IPS-15b (cell line): ENCODE data around the gene TAS2R43.
"Not testable (repeated sequence)": the region's sequence is repeated elsewhere in the genome, so short reads cannot be mapped to it uniquely, and the experiment has no call there.

Source experiments
- H3K27me3 ChIP-seq: one replicate; pipeline ENCODE4 v1.6.1; 2013; ENCODE audit warnings: low read length; ENCODE audit not compliant: control insufficient read depth, insufficient read depth
- H3K36me3 ChIP-seq: one replicate; pipeline ENCODE4 v1.6.1; 2013; ENCODE audit warnings: low read length; ENCODE audit not compliant: control insufficient read depth, insufficient read depth
- H3K4me1 ChIP-seq: one replicate; pipeline ENCODE4 v1.6.1; 2013; ENCODE audit warnings: mild to moderate bottlenecking, low read length; ENCODE audit not compliant: control insufficient read depth, insufficient read depth
- H3K4me3 ChIP-seq: one replicate; pipeline ENCODE4 v1.5.1; 2013; ENCODE audit warnings: low read depth, low read length
- H3K9ac ChIP-seq: one replicate; pipeline ENCODE4 v1.6.1; 2013; ENCODE audit warnings: low read depth, mild to moderate bottlenecking, low read length
- H3K9me3 ChIP-seq: one replicate; pipeline ENCODE4 v1.6.1; 2013; ENCODE audit warnings: mild to moderate bottlenecking, low read length; ENCODE audit not compliant: control insufficient read depth, insufficient read depth

TAS2R43 gene

GRCh38 chr12:11059784-11060183 lies 32.3 kb downstream of the TAS2R43 start:
- Histone ChIP-seq H3K9ac (no peak overlapping the region), H3K9me3 (no peaks in the 10 kb centered on the region), H3K4me3 (no peak overlapping the region), H3K36me3 (no peaks in the 10 kb centered on the region), H3K4me1 (no peaks in the 10 kb centered on the region), H3K27me3 (no peaks in the 10 kb centered on the region)

- Histone ChIP-seq H3K9me3 (no peaks in the 10 kb centered on the region), H3K36me3 (no peaks in the 10 kb centered on the region), H3K4me3 (no peak overlapping the region), H3K27me3 (no peaks in the 10 kb centered on the region), H3K4me1 (no peaks in the 10 kb centered on the region), H3K9ac (no peak overlapping the region)
These were observed 33.1 kb downstream of the TAS2R43 start for GRCh38 chr12:11059041-11059440.

GRCh38 chr12:11055306-11055705 lies 36.8 kb downstream of the TAS2R43 start:
- H3K9ac ChIP-seq: no peak overlapping the region
- peaks cover 3% of the 10 kb centered on the region for H3K36me3 ChIP-seq
- peaks cover 3% of the 10 kb centered on the region for H3K9me3 ChIP-seq
- no peaks in the 10 kb centered on the region for H3K27me3 ChIP-seq
- no peaks in the 10 kb centered on the region for H3K4me1 ChIP-seq
- H3K4me3 ChIP-seq: no peak overlapping the region

- not testable (repeated sequence) for H3K36me3 ChIP-seq, H3K4me1 ChIP-seq, H3K9ac ChIP-seq, H3K27me3 ChIP-seq, H3K4me3 ChIP-seq, H3K9me3 ChIP-seq
These were observed 42.1 kb downstream of the TAS2R43 start for GRCh38 chr12:11049806-11050531.

- H3K9me3 ChIP-seq, H3K4me1 ChIP-seq, H3K36me3 ChIP-seq, H3K9ac ChIP-seq, H3K4me3 ChIP-seq, H3K27me3 ChIP-seq: not testable (repeated sequence)
These were observed 50.7 kb downstream of the TAS2R43 start for GRCh38 chr12:11041366-11041765.
